Inflammatory macrophage treated with lipopolysaccharide for 4 hours (primary cell): ENCODE measurements around the gene ZNF777.

Experiments
- DNase-seq: peaks from one replicate; pipeline ENCODE4 v3.0.0-alpha.2; 2020

ZNF777 gene

GRCh38 chr7:149476791-149477190 is 15.9 kb upstream of the ZNF777 start:
- no peak for DNase-seq

- no peak for DNase-seq
Observed at GRCh38 chr7:149475121-149476045, 14.5 kb upstream of the ZNF777 start.

GRCh38 chr7:149474309-149475120 is 13.7 kb upstream of the ZNF777 start:
- DNase-seq, result no peak

GRCh38 chr7:149473251-149473650 is 12.4 kb upstream of the ZNF777 start:
- DNase-seq, result no peak

- DNase-seq, result no peak
Observed at GRCh38 chr7:149471289-149471953, 10.6 kb upstream of the ZNF777 start.

GRCh38 chr7:149469806-149470205 is 8.9 kb upstream of the ZNF777 start:
- no peak for DNase-seq

GRCh38 chr7:149468208-149468607 is 7.3 kb upstream of the ZNF777 start:
- DNase-seq, result peak; percentile 5

- DNase-seq, result no peak
Observed at GRCh38 chr7:149467321-149467859, 6.5 kb upstream of the ZNF777 start.

GRCh38 chr7:149466364-149466763 is 5.5 kb upstream of the ZNF777 start:
- no peak for DNase-seq

GRCh38 chr7:149463500-149464161 is 2.8 kb upstream of the ZNF777 start:
- no peak for DNase-seq

GRCh38 chr7:149462101-149462520 is 1.2 kb upstream of the ZNF777 start:
- DNase-seq, result no peak

GRCh38 chr7:149459540-149460452 is 1.1 kb downstream of the ZNF777 start:
- peak; percentile 15 for DNase-seq

- DNase-seq, result no peak
Observed at GRCh38 chr7:149459201-149459539, 1.7 kb downstream of the ZNF777 start.

GRCh38 chr7:149458235-149458634 is 2.6 kb downstream of the ZNF777 start:
- no peak for DNase-seq

- no peak for DNase-seq
Observed at GRCh38 chr7:149457766-149458165, 3.1 kb downstream of the ZNF777 start.

GRCh38 chr7:149456506-149457421 is 4.1 kb downstream of the ZNF777 start:
- no peak for DNase-seq

GRCh38 chr7:149455175-149455950 is 5.5 kb downstream of the ZNF777 start:
- no peak for DNase-seq

GRCh38 chr7:149454750-149455149 is 6.1 kb downstream of the ZNF777 start:
- DNase-seq, result no peak

GRCh38 chr7:149454006-149454405 is 6.9 kb downstream of the ZNF777 start:
- no peak for DNase-seq
